ENCODE results near the gene EPHA7. TPM values are rescaled to one million over a fixed set of nuclear protein-coding genes. Genes with fewer than 3 reads are reported as not detected.

EPHA7 gene
- total RNA-seq, 1 experiment from 2014 or later, result 9.6 TPM

- no peak for TF ChIP-seq USF1 (CRISPR knock-in tag; IDR thresholded peaks at IDR 0.05)
- no peak for TF ChIP-seq STAT6 (CRISPR knock-in tag; conservative IDR thresholded peaks at IDR 0.05; ENCODE audit: low read depth)
- TF ChIP-seq CREM (CRISPR knock-in tag; IDR thresholded peaks at IDR 0.05), result no peak
- TF ChIP-seq RELA (CRISPR knock-in tag; IDR thresholded peaks at IDR 0.05; ENCODE audit: borderline replicate concordance), result no peak
- TF ChIP-seq NFYB (CRISPR knock-in tag; conservative IDR thresholded peaks at IDR 0.05; ENCODE audit: low read depth), result no peak
- no peak for TF ChIP-seq ZNF121 (CRISPR knock-in tag; IDR thresholded peaks at IDR 0.05)
- no peak for TF ChIP-seq GTF2I (CRISPR knock-in tag; conservative IDR thresholded peaks at IDR 0.05)
- TF ChIP-seq FOXP1 (CRISPR knock-in tag; IDR thresholded peaks at IDR 0.05; ENCODE audit: borderline replicate concordance), result no peak
- TF ChIP-seq ERG (CRISPR knock-in tag; IDR thresholded peaks at IDR 0.05), result no peak
- no peak for TF ChIP-seq ZSCAN18 (CRISPR knock-in tag; IDR thresholded peaks at IDR 0.05)
- no peak for TF ChIP-seq ELF4 (CRISPR knock-in tag; IDR thresholded peaks at IDR 0.05; ENCODE audit: low read depth)
- TF ChIP-seq ZNF263 (CRISPR knock-in tag; IDR thresholded peaks at IDR 0.05; ENCODE audit: low read depth), result no peak
- TF ChIP-seq ARID4B (CRISPR knock-in tag; IDR thresholded peaks at IDR 0.05; ENCODE audit: borderline replicate concordance), result no peak
- TF ChIP-seq, protein P1, sequence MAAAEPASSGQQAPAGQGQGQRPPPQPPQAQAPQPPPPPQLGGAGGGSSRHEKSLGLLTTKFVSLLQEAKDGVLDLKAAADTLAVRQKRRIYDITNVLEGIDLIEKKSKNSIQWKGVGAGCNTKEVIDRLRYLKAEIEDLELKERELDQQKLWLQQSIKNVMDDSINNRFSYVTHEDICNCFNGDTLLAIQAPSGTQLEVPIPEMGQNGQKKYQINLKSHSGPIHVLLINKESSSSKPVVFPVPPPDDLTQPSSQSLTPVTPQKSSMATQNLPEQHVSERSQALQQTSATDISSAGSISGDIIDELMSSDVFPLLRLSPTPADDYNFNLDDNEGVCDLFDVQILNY (CRISPR knock-in tag; IDR thresholded peaks at IDR 0.05), result no peak
- Mint-ChIP-seq H3K4me3 (no peak overlapping the region), H3K36me3 (no peaks in the 10 kb centered on the region), H3K9me3 (no peaks in the 10 kb centered on the region), H3K27me3 (ENCODE audit: low read depth) (no peaks in the 10 kb centered on the region), H3K27ac (no peak overlapping the region), H3K4me1 (no peaks in the 10 kb centered on the region)
- ATAC-seq (no peak), DNase-seq (ENCODE audit: low spot score) (no peak)
- CTCF ChIA-PET, result no interaction called here
- POLR2A ChIA-PET, result no interaction called here
Measured at GRCh38 chr6:93293460-93293859, 125.9 kb downstream of the EPHA7 start.
